Endothelial cell of hepatic sinusoid (primary cell): Measurements from ENCODE around the gene CCNI.
"Not testable (repeated sequence)": the region's sequence is repeated elsewhere in the genome, so short reads cannot be mapped to it uniquely, and the experiment has no call there.

Experiments
- in situ Hi-C: cut with HindIII; loops from 2 replicates; pipeline ENCODE4 v1.10.0; 2017; ENCODE audit warnings: low sequenced_read_pairs

Gene CCNI

GRCh38 chr4:77075869-77076799 is at the start of gene CCNI:
Gene CCNI (minus strand): TSS chr4:77075989. CDS start chr4:77066362, 9,627 bp downstream.
- in situ Hi-C loops: no loop called here

- in situ Hi-C loops: no loop called here
Measured at GRCh38 chr4:77124576-77124975, 48.8 kb upstream of the CCNI start.

- in situ Hi-C loops: no loop called here
Measured at GRCh38 chr4:77123411-77123810, 47.6 kb upstream of the CCNI start.

- in situ Hi-C loops: no loop called here
Measured at GRCh38 chr4:77122656-77123055, 46.9 kb upstream of the CCNI start.

- in situ Hi-C loops: no loop called here
Measured at GRCh38 chr4:77121736-77122240, 46.0 kb upstream of the CCNI start.

- in situ Hi-C loops: no loop called here
Measured at GRCh38 chr4:77120886-77121508, 45.2 kb upstream of the CCNI start.

GRCh38 chr4:77117721-77118120 is 41.9 kb upstream of the CCNI start:
- in situ Hi-C loops: no loop called here

- in situ Hi-C loops: no loop called here
Measured at GRCh38 chr4:77113069-77113468, 37.3 kb upstream of the CCNI start.

GRCh38 chr4:77110730-77111129 is 34.9 kb upstream of the CCNI start:
- in situ Hi-C loops: no loop called here

GRCh38 chr4:77104791-77105540 is 29.2 kb upstream of the CCNI start:
- in situ Hi-C loops: loop anchor here (5.0 kb wide), 1 partner anchor 97 kb away; no protein-coding TSS in a partner anchor

- in situ Hi-C loops: loop anchor here (5.0 kb wide), 1 partner anchor 98 kb away; no protein-coding TSS in a partner anchor
Measured at GRCh38 chr4:77104388-77104787, 28.6 kb upstream of the CCNI start.

- in situ Hi-C loops: loop anchor here (5.0 kb wide), 1 partner anchor 102 kb away; no protein-coding TSS in a partner anchor
Measured at GRCh38 chr4:77100234-77100633, 24.4 kb upstream of the CCNI start.

GRCh38 chr4:77097611-77098010 is 21.8 kb upstream of the CCNI start:
- in situ Hi-C loops: no loop called here

GRCh38 chr4:77095101-77095821 is 19.5 kb upstream of the CCNI start:
- in situ Hi-C loops: no loop called here

- in situ Hi-C loops: no loop called here
Measured at GRCh38 chr4:77094496-77094895, 18.7 kb upstream of the CCNI start.

- in situ Hi-C loops: no loop called here
Measured at GRCh38 chr4:77093401-77093800, 17.6 kb upstream of the CCNI start.

GRCh38 chr4:77092975-77093374 is 17.2 kb upstream of the CCNI start:
- in situ Hi-C loops: no loop called here

GRCh38 chr4:77089866-77090265 is 14.1 kb upstream of the CCNI start:
- in situ Hi-C loops: no loop called here

GRCh38 chr4:77087027-77087426 is 11.2 kb upstream of the CCNI start:
- in situ Hi-C loops: not testable (repeated sequence)

GRCh38 chr4:77084019-77084639 is 8.3 kb upstream of the CCNI start:
- in situ Hi-C loops: loop anchor here (5.0 kb wide), 1 partner anchor 68 kb away; no protein-coding TSS in a partner anchor
